Activated T-helper 2 cell treated with anti-CD3 and anti-CD28 coated beads, Interferon-gamma antibody, Interleukin-2, Interleukin-4, amounts not matched to agents 10 μg/mL and 5 μg/mL and 100 μg/mL, durations not matched to agents 14 hours and 24 hours and 36 hours (primary cell): Measurements from ENCODE around the gene SELENOH. TPM values are rescaled to one million over a fixed set of nuclear protein-coding genes. Genes with fewer than 3 reads are reported as not detected.
"Not testable (repeated sequence)": the region's sequence is repeated elsewhere in the genome, so short reads cannot be mapped to it uniquely, and the experiment has no call there.

Experiments used
- DNase-seq: peaks from one replicate; pipeline ENCODE4 v3.0.0; 2021; ENCODE audit warnings: low spot score
- H3K27ac Mint-ChIP-seq: one replicate; pipeline ENCODE4 v1.8.0; 2021; ENCODE audit warnings: mixed read lengths
- H3K27me3 Mint-ChIP-seq: one replicate; pipeline ENCODE4 v1.8.0; 2021; ENCODE audit warnings: low read depth, mixed read lengths
- H3K36me3 Mint-ChIP-seq: one replicate; pipeline ENCODE4 v1.8.0; 2021; ENCODE audit warnings: low read depth, mixed read lengths
- H3K4me1 Mint-ChIP-seq: one replicate; pipeline ENCODE4 v1.8.0; 2021; ENCODE audit warnings: low read depth, mixed read lengths
- H3K4me3 Mint-ChIP-seq: one replicate; pipeline ENCODE4 v1.8.0; 2021; ENCODE audit warnings: low read depth, mild to moderate bottlenecking, moderate library complexity, mixed read lengths
- H3K9me3 Mint-ChIP-seq: one replicate; pipeline ENCODE4 v1.8.0; 2021; ENCODE audit warnings: mixed read lengths
- intact Hi-C: fragments of 100-400 bp; cut with micrococcal nuclease; formaldehyde crosslinking; loops from one replicate; pipeline ENCODE4 v1.15.1; 2023
- total RNA-seq: library from RNA; stranded (reverse); gene quantifications from 2 replicates; pipeline ENCODE4 v1.2.3, GENCODE V29; 2022

SELENOH gene
- total RNA-seq, 1 donor from 2014 or later: 179 TPM

- H3K36me3 Mint-ChIP-seq: peaks cover 39% of the 10 kb centered on the region
These were observed 24.6 kb upstream of the SELENOH start for GRCh38 chr11:57716726-57717125.

DNA sequence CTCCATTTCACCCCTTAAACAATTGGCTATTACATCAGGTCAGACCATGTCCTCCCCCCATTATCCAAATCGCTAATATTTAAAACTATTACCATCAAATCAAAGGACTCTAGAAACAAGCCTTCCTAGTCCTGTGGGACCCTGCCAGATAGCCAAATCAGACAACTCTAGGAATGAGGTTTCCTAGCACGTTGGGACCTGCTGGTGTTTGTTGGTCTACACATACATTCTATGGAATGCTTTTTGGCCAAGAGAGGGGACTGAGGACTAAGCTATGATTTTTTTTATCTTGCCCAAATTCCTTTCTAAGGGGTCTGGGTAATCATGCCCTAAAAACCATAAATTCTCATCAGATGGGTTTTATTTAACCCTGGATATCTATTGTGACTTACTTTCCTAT is 14.1 kb upstream of the SELENOH start:
- peaks cover 5% of the 10 kb centered on the region for H3K4me1 Mint-ChIP-seq
- no peak overlapping the region for H3K27ac Mint-ChIP-seq
- H3K9me3 Mint-ChIP-seq: no peaks in the 10 kb centered on the region
- DNase-seq: no peak
- H3K36me3 Mint-ChIP-seq: peaks cover 3% of the 10 kb centered on the region
- no peaks in the 10 kb centered on the region for H3K27me3 Mint-ChIP-seq
- intact Hi-C loops: no loop called here
- H3K4me3 Mint-ChIP-seq: no peak overlapping the region

More at GRCh38 chr11:57716726-57717125, 24.6 kb upstream of the SELENOH start:
- peaks cover 13% of the 10 kb centered on the region for H3K4me1 Mint-ChIP-seq
- not testable (repeated sequence) for H3K4me3 Mint-ChIP-seq, DNase-seq, H3K27me3 Mint-ChIP-seq, H3K27ac Mint-ChIP-seq, H3K9me3 Mint-ChIP-seq
- intact Hi-C loops: loop anchor here (10.0 kb wide), 1 partner anchor 1838 kb away; no protein-coding TSS in a partner anchor

DNA sequence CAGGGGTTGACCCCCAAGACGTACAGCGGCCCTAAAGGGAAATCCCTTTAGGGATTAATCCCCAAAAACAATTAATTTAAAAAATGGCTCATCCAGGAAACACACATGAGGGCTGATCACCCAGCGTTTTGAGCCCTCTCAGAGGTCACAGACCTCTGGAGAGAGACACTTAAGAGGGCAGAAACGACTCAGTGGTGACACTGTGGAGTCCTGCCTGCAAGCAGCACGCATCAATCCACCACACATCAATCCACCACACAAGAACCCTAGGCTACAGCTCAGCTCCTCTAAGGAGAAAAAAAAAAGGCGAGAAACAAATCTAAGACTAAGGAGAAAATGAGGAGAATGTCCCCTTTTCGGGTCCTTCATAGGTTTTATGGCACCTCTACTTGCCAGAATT is 12.5 kb upstream of the SELENOH start:
- Mint-ChIP-seq H3K9me3 (no peaks in the 10 kb centered on the region), H3K27ac (no peak overlapping the region), H3K4me1 (peaks cover 5% of the 10 kb centered on the region), H3K36me3 (peaks cover 3% of the 10 kb centered on the region), H3K27me3 (no peaks in the 10 kb centered on the region), H3K4me3 (no peak overlapping the region)
- no peak for DNase-seq
- intact Hi-C loops: no loop called here

- Mint-ChIP-seq H3K36me3 (peaks cover 7% of the 10 kb centered on the region), H3K9me3 (no peaks in the 10 kb centered on the region), H3K4me1 (peaks cover 5% of the 10 kb centered on the region), H3K4me3 (no peak overlapping the region), H3K27me3 (no peaks in the 10 kb centered on the region), H3K27ac (no peak overlapping the region)
- DNase-seq: no peak
- intact Hi-C loops: no loop called here
These were observed 11.8 kb upstream of the SELENOH start for GRCh38 chr11:57729479-57729878.

- intact Hi-C loops: no loop called here
- H3K36me3 Mint-ChIP-seq: peaks cover 23% of the 10 kb centered on the region
These were observed 8.6 kb upstream of the SELENOH start for GRCh38 chr11:57732661-57733060.

GRCh38 chr11:57735619-57736298 is 5.5 kb upstream of the SELENOH start:
- DNase-seq: no peak
- Mint-ChIP-seq H3K27ac (peak overlapping the region; percentile 24), H3K27me3 (no peaks in the 10 kb centered on the region), H3K9me3 (no peaks in the 10 kb centered on the region), H3K4me1 (peaks cover 15% of the 10 kb centered on the region), H3K36me3 (peaks cover 44% of the 10 kb centered on the region), H3K4me3 (no peak overlapping the region)
- intact Hi-C loops: no loop called here

More at GRCh38 chr11:57732661-57733060, 8.6 kb upstream of the SELENOH start:
- H3K27ac Mint-ChIP-seq: no peak overlapping the region
- no peaks in the 10 kb centered on the region for H3K27me3 Mint-ChIP-seq
- H3K9me3 Mint-ChIP-seq: no peaks in the 10 kb centered on the region
- peaks cover 15% of the 10 kb centered on the region for H3K4me1 Mint-ChIP-seq
- no peak for DNase-seq
- no peak overlapping the region for H3K4me3 Mint-ChIP-seq

DNA sequence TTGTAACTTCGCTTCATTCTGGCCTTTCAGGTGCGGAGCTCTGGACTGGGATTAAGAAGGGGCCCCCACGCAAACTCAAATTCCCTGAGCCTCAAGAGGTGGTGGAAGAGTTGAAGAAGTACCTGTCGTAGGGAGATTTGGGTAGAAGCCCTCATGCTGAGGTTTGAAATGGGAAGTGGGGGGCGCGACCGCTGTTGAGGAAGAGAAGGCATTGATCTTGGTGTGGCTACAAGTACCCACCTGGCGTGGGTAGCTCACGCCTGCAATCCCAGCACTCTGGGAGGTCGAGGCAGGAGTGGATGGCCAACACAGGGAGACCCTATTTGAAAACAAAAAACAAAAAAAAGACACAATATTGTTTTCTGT is 779 bp downstream of the SELENOH start:
- H3K9me3 Mint-ChIP-seq: no peaks in the 10 kb centered on the region
- H3K4me1 Mint-ChIP-seq: peaks cover 21% of the 10 kb centered on the region
- H3K36me3 Mint-ChIP-seq: peaks cover 82% of the 10 kb centered on the region

GRCh38 chr11:57744357-57744756 is 3.1 kb downstream of the SELENOH start:
- no peak overlapping the region for H3K4me3 Mint-ChIP-seq
- intact Hi-C loops: loop anchor here (5.0 kb wide), 1 partner anchor 833 kb away; the partner anchor contains the start of genes LPXN and ZFP91
- H3K9me3 Mint-ChIP-seq: no peaks in the 10 kb centered on the region
- no peak for DNase-seq
- no peaks in the 10 kb centered on the region for H3K27me3 Mint-ChIP-seq
- H3K4me1 Mint-ChIP-seq: peaks cover 24% of the 10 kb centered on the region
- peaks cover 73% of the 10 kb centered on the region for H3K36me3 Mint-ChIP-seq
- no peak overlapping the region for H3K27ac Mint-ChIP-seq

More for the DNA sequence above, 779 bp downstream of the SELENOH start:
- intact Hi-C loops: loop anchor here (5.0 kb wide), 1 partner anchor 835 kb away; the partner anchor contains the start of genes LPXN and ZFP91
- Mint-ChIP-seq H3K27ac (peak overlapping the region; percentile 90), H3K4me3 (peak overlapping the region; percentile 96), H3K27me3 (no peaks in the 10 kb centered on the region)
- DNase-seq: no peak

DNA sequence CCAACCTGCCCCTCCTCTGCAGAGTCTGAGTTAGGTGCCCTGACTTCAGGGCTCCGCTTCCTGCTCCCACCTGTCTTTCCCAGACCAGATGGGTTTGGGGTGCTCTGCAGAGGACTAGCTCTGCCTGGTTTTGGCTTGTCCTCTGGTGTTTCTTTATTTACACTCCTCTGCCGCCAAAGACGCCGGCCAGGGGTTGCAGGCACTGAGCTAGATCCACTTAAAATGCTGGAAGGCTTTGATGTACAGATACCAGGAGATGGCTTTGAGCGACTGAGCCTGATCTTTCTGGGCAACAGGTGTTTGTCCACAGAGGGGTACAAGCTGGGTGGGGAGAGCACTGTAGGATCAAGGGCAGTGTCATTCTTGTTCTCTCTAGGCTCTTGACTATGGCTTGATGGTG is 3.9 kb downstream of the SELENOH start:
- intact Hi-C loops: no loop called here
- peaks cover 23% of the 10 kb centered on the region for H3K4me1 Mint-ChIP-seq
- H3K36me3 Mint-ChIP-seq: peaks cover 68% of the 10 kb centered on the region
- no peak for DNase-seq
- H3K27me3 Mint-ChIP-seq: no peaks in the 10 kb centered on the region
- no peak overlapping the region for H3K4me3 Mint-ChIP-seq
- no peaks in the 10 kb centered on the region for H3K9me3 Mint-ChIP-seq
- H3K27ac Mint-ChIP-seq: peak overlapping the region; percentile 55

- intact Hi-C loops: no loop called here
- no peaks in the 10 kb centered on the region for H3K27me3 Mint-ChIP-seq
- H3K36me3 Mint-ChIP-seq: peaks cover 57% of the 10 kb centered on the region
- no peaks in the 10 kb centered on the region for H3K9me3 Mint-ChIP-seq
- peak overlapping the region; percentile 20 for H3K27ac Mint-ChIP-seq
- no peak for DNase-seq
- no peak overlapping the region for H3K4me3 Mint-ChIP-seq
- peaks cover 20% of the 10 kb centered on the region for H3K4me1 Mint-ChIP-seq
These were observed 5.6 kb downstream of the SELENOH start for GRCh38 chr11:57746920-57747319.

- no peak for DNase-seq
- H3K4me1 Mint-ChIP-seq: peaks cover 9% of the 10 kb centered on the region
- H3K36me3 Mint-ChIP-seq: peaks cover 21% of the 10 kb centered on the region
- H3K27ac Mint-ChIP-seq: peak overlapping the region; percentile 5
- H3K9me3 Mint-ChIP-seq: no peaks in the 10 kb centered on the region
- H3K27me3 Mint-ChIP-seq: no peaks in the 10 kb centered on the region
- H3K4me3 Mint-ChIP-seq: no peak overlapping the region
- intact Hi-C loops: loop anchor here (2.0 kb wide), 1 partner anchor 50 kb away; no protein-coding TSS in a partner anchor
These were observed 9.9 kb downstream of the SELENOH start for GRCh38 chr11:57751176-57751575.

GRCh38 chr11:57751676-57752253 is 10.5 kb downstream of the SELENOH start, which contains the start of gene BTBD18:
TSS of gene BTBD18 (minus strand) at chr11:57751819. CDS start at chr11:57751188, 631 bp downstream.
- Mint-ChIP-seq H3K4me3 (no peak within 1 kb of the TSS), H3K4me1 (peaks cover 7% of the 10 kb centered on the region), H3K36me3 (peaks cover 15% of the 10 kb centered on the region), H3K9me3 (no peaks in the 10 kb centered on the region), H3K27me3 (no peaks in the 10 kb centered on the region), H3K27ac (peak within 1 kb of the TSS; percentile 5)
- intact Hi-C loops: loop anchor here (2.0 kb wide), 1 partner anchor 49 kb away; no protein-coding TSS in a partner anchor
- no peak for DNase-seq

DNA sequence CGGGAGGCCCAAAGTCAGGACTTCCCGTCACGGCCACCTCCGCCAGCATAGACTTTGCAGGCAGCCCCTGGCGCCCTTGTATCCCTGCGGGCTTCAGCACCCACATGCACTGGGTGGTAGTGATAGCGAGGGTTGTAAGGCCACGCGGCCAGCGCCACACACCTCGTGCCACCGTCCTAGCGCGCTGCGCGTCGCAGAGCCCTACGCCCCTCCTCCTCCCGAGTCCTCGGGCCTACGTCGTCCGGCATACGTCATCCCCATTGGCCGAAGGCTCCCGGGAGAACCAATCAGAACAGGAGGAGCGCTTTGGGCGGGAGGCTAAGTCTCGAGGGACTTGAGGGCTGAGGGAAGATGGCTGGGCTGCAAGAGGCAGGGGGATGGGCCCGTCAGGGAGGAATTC is 11.7 kb downstream of the SELENOH start:
- intact Hi-C loops: no loop called here
- peaks cover 9% of the 10 kb centered on the region for H3K36me3 Mint-ChIP-seq
- H3K27ac Mint-ChIP-seq: no peak overlapping the region
- H3K9me3 Mint-ChIP-seq: no peaks in the 10 kb centered on the region
- no peak for DNase-seq
- no peak overlapping the region for H3K4me3 Mint-ChIP-seq
- H3K27me3 Mint-ChIP-seq: no peaks in the 10 kb centered on the region
- H3K4me1 Mint-ChIP-seq: peaks cover 1% of the 10 kb centered on the region
